GM21619 (cell line): Measurements from ENCODE around the gene GUCA1A.

Experiments
- ATAC-seq: cut with Tn5 transposase; IDR thresholded peaks from one replicate; pipeline ENCODE4 v1.9.1; 2021; ENCODE audit not compliant: unreplicated experiment

GUCA1A gene

GRCh38 chr6:42173101-42173500 is at the start of gene GUCA1A:
GUCA1A (plus strand) TSS chr6:42173364; CDS start chr6:42173614, 250 bp downstream.
- no peak for ATAC-seq

DNA sequence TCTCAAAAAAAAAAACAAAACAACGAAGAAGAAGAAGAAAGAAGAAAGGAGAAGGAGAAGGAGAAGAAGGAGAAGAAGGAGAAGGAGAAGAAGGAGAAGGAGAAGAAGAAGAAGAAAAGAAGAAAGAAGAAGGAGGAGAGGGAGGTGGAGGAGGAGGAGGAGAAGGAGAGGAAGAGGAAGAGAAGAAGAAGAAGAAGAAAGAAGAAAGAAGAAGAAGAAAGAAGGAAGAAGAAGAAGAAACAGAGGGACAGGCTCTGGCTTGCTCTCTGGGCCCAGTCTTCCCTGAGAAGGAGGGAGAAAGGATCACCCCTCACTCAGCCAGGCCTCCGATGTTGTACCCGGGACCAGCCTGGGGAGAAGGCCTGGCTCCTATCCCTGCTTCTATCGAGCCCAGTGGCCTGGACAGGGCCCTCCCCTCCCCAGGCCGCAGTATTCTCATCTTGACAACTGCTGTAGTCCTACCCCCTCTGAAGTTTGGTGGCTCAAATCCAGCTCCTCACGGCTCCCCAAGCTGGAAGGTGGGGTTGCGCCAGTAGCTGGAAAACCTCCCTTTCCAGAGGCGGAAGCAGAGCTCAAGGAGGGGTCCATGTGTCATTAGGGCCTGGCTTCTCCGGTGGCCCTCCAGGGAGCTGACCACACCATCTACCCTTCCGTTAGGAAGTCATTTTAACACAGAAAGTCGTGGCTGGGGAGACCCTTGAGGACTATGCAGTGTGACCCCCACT is 49.6 kb upstream of the GUCA1A start:
- ATAC-seq = no peak

DNA sequence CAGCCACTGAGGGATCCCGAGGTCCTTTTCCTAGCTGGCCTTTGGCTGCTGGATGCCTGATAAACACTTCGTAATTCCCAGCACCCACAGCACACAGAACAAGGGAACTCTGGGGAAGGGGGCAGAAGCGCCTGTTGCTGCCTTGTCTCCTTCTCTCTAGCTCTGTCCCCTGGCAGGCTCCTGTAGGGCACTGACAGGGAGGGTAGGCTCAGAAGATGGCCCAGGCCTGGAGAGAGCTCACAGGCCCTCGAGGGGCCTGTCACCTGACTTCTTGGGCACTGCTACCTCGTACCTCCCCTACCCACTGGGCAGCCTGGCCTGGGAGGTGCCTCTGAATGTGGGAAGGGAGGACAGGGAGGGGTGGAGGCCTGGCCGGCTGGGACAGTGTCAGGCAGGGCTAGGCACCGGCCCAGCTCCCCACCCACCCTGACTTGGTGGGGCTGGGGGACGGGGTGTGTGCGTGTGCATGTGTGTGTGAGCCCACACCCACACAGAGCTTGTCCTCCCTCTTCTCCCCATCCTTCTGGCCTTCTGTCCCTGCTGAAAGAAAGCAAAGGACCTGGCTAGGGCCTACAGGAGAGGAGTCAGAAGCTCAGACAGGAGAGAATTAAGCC is 48.8 kb upstream of the GUCA1A start:
- ATAC-seq = no peak

DNA sequence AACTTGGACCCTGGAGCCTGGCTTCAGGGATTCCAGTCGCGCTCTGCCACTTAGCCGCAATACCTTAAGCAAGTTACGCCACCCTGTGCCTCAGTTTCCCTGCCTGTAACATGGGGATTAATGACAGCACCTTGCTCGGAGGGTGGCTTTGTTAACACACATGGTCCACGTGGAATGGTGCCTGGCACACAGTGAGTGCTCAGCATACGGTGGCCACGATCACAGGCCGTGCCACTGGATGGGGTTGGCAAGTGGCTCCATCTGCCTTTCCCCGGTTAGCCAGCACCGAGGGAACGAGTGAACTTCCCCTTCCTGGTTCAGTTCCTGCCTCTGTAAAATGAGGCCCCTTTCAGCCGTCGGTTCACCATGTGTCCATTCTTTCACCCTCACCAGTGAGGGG is 47.9 kb upstream of the GUCA1A start:
- no peak for ATAC-seq

GRCh38 chr6:42125663-42126062 is 47.5 kb upstream of the GUCA1A start:
- no peak for ATAC-seq

- ATAC-seq = no peak
These were observed 44.5 kb upstream of the GUCA1A start for GRCh38 chr6:42128460-42129359.

DNA sequence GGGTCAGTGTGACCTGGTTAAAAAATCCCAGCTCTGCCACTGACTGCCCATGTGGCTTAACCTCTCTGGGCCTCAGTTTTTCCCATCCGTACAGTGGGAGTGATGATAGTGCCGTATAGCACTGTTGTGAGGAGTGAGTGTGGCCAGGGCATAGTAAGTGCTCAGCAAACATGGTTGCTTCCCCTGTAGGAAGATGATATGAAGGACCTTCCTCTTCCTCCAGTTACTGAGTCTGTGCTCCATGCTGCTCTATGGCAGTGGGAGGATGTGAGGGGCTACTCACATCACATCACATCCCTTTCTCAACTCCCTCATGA is 43.8 kb upstream of the GUCA1A start:
- ATAC-seq = no peak

- no peak for ATAC-seq
These were observed 41.6 kb upstream of the GUCA1A start for GRCh38 chr6:42131531-42131930.

- ATAC-seq = no peak
These were observed 39.2 kb upstream of the GUCA1A start for GRCh38 chr6:42133926-42134325.

DNA sequence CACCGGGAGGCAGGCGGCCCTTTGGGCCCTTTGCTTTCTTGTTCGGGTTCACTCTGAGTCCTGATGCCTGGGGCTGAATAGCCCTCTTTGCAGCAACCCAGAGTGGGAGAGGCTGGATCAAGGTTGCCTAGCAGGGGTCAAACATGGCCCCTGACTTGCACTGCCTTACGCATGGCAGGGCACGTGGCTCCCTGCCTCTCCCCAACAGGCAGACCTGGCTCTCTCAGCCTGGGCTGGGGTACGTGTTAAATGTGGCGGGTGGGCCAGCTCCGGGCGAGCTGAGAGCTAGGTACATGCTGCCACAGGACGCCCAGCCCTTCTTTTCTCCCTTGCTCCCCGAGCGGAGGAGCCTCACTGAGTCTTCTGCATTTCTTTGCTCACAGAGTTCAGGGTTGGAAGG is 38.0 kb upstream of the GUCA1A start:
- ATAC-seq = no peak

DNA sequence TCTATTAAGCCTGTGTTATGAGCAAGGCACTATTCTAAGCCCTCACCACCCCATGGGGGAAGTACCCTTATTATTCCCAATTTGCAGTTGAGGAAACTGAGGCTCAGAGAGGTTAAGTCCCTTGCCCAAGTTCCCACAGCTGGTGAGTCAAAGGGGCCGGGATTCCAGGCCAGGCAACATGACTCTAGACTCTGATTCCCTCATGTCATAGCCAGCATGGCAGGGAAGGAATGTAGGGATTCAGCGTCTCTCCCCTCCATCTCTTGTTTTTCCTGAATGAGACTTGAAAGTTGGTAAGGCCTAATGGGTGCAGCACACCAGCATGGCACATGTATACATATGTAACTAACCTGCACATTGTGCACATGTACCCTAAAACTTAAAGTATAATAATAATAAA is 37.4 kb upstream of the GUCA1A start:
- no peak for ATAC-seq

- no peak for ATAC-seq
These were observed 36.5 kb upstream of the GUCA1A start for GRCh38 chr6:42136508-42137193.

DNA sequence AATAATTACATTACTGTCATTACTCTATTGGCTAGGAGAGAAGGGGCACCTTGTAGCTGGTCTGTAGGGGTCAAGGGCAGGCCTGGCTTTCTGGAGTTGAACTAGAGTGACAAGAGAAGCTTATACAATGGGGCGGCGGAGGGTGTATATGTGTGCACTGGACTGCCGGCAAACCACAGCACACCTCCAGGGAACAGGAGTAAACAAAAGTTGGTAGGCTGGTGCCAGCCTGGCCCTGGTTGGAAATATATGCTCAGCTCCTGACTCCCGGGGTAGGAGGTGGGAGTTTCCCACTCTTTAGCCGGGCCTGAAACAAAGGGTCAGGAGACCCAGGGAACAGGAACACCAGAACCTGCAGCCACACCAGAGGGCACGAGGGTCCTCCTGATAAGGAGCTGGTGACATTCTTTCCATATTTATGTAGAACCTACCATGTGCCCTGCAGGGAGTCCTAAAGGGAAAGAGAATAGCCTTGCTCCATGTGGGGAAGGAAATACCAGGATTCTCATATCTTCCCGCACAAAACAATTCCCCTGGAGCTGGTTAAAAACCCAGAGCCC is 35.9 kb upstream of the GUCA1A start:
- no peak for ATAC-seq

- ATAC-seq = no peak
These were observed 35.0 kb upstream of the GUCA1A start for GRCh38 chr6:42138190-42138589.

DNA sequence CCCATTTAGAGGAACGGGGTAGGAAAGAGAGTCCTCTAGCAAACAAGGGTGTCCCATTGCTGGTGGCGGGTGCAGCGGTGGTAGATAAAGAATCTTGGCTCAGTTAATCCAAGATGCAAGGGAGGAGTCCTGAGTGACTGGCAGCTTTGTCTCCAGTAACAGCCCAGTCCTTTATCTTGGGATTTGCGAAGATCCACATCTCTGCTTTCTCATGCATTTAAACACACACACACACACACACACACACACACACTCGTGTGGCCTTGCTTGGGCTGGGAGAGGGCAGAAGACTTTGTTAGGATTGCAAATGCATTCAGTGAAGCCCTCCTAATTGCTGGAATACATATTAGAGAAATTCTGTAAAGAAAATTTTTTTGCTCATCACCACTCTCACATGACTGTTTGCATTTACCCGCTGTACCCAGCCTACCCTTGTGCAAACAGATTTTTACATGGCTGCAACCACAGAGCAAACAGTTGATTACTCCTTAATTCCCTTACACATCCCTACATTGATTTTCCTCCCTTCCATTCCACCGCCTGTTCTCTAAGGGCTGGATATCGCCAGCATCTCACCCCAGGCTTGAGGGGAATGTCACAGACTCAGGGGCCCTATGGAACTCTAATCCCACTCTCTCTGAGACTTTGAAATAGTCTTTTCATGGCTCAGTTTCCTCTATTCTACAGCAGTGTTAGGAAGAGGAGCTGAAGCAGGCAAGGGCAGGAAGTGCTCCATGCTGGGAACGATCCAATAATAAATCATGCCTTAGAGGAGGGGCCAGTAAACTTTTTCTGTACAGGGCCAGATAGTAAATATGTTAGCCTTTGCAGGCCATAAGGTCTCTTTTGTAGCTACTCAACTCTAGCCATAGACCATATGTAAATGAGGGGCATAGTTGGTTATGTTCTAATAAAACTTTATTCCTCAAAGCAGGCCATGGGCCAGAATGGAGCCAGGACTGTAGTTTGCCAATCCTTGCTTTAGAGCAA is 34.2 kb upstream of the GUCA1A start:
- ATAC-seq = no peak

DNA sequence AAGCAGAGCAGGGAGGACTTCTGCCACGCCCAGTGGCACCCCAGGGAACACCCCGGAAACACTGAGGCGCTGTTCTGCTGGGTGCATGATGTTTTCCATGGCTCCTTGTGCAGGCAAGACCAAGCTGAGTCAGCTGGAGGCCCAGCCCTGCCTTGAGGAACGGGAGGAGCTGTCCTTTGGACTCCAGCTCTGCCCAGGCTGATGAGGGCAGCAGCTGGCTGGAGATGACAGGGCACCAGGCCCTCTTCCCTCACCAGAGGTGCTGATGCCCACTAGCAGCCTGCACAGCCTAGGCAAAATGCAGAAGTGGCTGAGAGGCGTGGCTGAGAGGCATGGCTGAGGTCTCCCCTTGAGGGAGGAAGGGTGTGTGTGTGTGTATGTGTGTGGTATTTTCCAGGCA is 33.1 kb upstream of the GUCA1A start:
- ATAC-seq = no peak

DNA sequence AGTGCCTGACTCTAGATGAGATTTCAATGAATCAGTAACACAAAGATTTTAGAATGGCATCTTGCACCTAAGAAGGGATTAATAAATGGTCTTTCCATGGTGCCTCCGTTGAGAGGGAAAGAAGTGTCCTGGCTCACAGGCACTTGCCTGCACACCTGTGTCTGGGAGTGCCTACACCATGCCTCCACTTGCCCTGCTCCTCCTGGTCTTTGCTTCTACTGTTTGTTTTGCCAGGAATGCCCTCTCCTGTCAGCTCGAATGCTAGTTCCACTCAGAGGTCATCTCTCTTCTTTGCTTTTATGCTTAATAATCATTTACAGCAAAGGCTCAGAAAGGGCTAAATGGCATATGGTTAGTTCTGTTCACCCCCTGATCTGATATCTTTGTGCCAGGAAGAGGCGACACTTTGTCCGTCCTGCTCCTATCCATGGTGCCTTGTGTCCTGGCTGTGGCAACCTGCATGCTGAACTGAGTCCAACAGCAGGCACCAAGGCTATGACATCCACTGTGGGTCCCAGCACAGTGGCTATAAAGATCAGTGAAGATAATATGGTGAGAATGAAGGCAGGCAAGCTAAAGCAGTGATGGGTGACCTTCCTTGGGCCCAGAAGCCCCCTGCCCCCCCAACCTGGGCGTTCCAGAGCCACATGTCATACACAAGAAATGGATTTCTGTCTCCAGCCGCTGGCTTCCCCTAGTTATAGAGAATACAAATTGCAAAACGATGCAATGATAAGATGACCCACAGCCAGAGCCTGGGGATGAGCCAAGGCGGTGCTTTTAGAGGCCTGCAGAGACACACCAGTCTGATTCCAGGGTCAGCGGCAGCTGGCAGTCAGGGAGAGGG is 32.2 kb upstream of the GUCA1A start:
- ATAC-seq = no peak

- no peak for ATAC-seq
These were observed 31.5 kb upstream of the GUCA1A start for GRCh38 chr6:42141603-42142117.
